Activated CD8-positive, alpha-beta T cell treated with anti-CD3 and anti-CD28 coated beads for 36 hours (primary cell): ENCODE measurements around the gene SF3B3. TPM values are rescaled to one million over a fixed set of nuclear protein-coding genes. Genes with fewer than 3 reads are reported as not detected.

Source experiments
- ATAC-seq: fragments of 200-7000 bp; cut with Tn5 transposase; one replicate; pipeline ENCODE4 v1.10.0; 2021; ENCODE audit warnings: mild to moderate bottlenecking, moderate library complexity
- CTCF ChIA-PET: fragments of 350-600 bp; sonication (Branson Sonifier 250); formaldehyde crosslinking; loops from one replicate; lab custom pipeline; 2021; ENCODE audit warnings: antibody characterized with exemption; lab: Charles Lee
- POLR2A ChIA-PET: fragments of 350-600 bp; sonication (Branson Sonifier 250); formaldehyde crosslinking; loops from one replicate; lab custom pipeline; 2021; ENCODE audit warnings: antibody characterized with exemption; lab: Charles Lee
- DNase-seq: peaks from one replicate; pipeline ENCODE4 v3.0.0-alpha.2; 2020
- H3K27ac Mint-ChIP-seq: one replicate; pipeline ENCODE4 v1.8.0; 2021; ENCODE audit warnings: mild to moderate bottlenecking, mixed read lengths
- H3K27me3 Mint-ChIP-seq: one replicate; pipeline ENCODE4 v1.8.0; 2021; ENCODE audit warnings: mixed read lengths
- H3K36me3 Mint-ChIP-seq: one replicate; pipeline ENCODE4 v1.8.0; 2021; ENCODE audit warnings: low read depth, mixed read lengths
- H3K4me1 Mint-ChIP-seq: one replicate; pipeline ENCODE4 v1.8.0; 2021; ENCODE audit warnings: low read depth, mixed read lengths
- H3K4me3 Mint-ChIP-seq: one replicate; pipeline ENCODE4 v1.8.0; 2021; ENCODE audit warnings: mild to moderate bottlenecking, moderate library complexity, mixed read lengths
- H3K9me3 Mint-ChIP-seq: one replicate; pipeline ENCODE4 v1.8.0; 2021; ENCODE audit warnings: mixed read lengths
- CTCF ChIP-seq: fragments of 200-600 bp; IDR thresholded peaks from one replicate; pipeline ENCODE4 v1.8.0; 2022; ENCODE audit warnings: antibody characterized with exemption, mild to moderate bottlenecking
- intact Hi-C: fragments of 100-400 bp; cut with micrococcal nuclease; formaldehyde crosslinking; loops from one replicate; pipeline ENCODE4 v1.10.0; 2022
- total RNA-seq, 2 experiments: library from RNA; stranded (reverse); gene quantifications; one replicate each; pipeline ENCODE4 v1.2.3, GENCODE V29; 2021

SF3B3 gene
- total RNA-seq, 2 experiments from 2014 or later, result 543 to 552 TPM

- H3K4me1 Mint-ChIP-seq, result no peaks in the 10 kb centered on the region
- H3K27ac Mint-ChIP-seq, result no peak overlapping the region
- H3K4me3 Mint-ChIP-seq, result no peak overlapping the region
- no peak for DNase-seq
- ATAC-seq, result no peak
- no peaks in the 10 kb centered on the region for H3K9me3 Mint-ChIP-seq
- no peaks in the 10 kb centered on the region for H3K27me3 Mint-ChIP-seq
- POLR2A ChIA-PET, result no interaction called here
- intact Hi-C loops, result no loop called here
- TF ChIP-seq CTCF, result no peak
- no peaks in the 10 kb centered on the region for H3K36me3 Mint-ChIP-seq
- CTCF ChIA-PET, result no interaction called here
Measured at GRCh38 chr16:70605283-70605657, 81.7 kb downstream of the SF3B3 start.

- ChIA-PET POLR2A (no interaction called here), CTCF (interaction anchor here (1.0 kb wide), 1 partner anchor 45 kb away, joined by 3 read pairs; no protein-coding TSS in a partner anchor)
- H3K27ac Mint-ChIP-seq, result no peak overlapping the region
- no peak overlapping the region for H3K4me3 Mint-ChIP-seq
- DNase-seq, result no peak
- ATAC-seq, result no peak
- H3K9me3 Mint-ChIP-seq, result no peaks in the 10 kb centered on the region
- H3K4me1 Mint-ChIP-seq, result no peaks in the 10 kb centered on the region
- no peaks in the 10 kb centered on the region for H3K36me3 Mint-ChIP-seq
- H3K27me3 Mint-ChIP-seq, result no peaks in the 10 kb centered on the region
- intact Hi-C loops, result no loop called here
- no peak for TF ChIP-seq CTCF
Measured at GRCh38 chr16:70608521-70608920, 84.9 kb downstream of the SF3B3 start.

DNA sequence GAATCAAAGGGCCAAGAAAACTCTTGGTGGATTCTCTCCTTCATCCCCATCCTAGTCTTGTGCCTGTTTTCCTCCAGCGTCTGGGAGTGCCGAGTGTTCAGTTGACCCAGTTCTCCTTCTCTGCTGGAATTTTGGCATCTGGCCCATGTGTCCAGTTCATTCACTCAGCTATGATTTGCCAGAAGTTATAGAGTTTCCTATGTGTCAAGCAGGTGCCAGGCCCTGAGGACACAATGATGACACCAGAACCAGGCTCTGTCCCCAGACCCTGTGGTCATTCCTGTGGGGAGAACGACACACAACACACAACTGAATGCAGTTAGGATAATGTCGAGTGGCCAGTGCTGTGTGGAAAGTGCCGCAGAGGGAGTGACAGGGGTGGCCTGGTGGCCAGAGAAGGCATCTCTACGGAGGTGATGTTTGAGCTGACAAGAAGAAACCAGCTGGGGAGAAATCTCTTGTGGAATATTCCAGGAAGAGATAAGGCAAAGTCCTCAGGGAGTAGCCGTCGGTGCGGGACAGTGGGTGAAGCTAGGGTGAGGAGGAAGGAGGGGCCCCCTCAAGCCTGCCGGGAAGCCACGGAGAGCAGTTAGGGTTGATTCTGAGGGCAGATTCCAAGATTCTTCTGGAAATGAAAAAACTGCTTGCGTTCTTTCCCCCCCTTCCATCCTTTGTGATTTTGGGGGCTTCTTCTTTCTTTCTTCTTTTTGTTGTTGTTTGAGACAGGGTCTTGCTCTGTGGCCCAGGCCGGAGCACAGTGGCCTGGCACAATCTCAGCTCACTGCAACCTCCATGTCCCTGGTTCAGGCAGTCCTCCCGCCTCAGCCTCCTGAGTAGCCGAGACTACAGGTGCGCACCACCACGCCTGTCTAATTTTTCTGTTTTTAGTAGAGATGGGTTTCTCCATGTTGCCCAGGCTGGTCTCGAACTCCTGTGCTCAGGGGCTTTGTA lies 86.9 kb downstream of the SF3B3 start:
- no peak for TF ChIP-seq CTCF

GRCh38 chr16:70611224-70611598 lies 87.6 kb downstream of the SF3B3 start:
- Mint-ChIP-seq H3K36me3 (no peaks in the 10 kb centered on the region), H3K9me3 (no peaks in the 10 kb centered on the region), H3K4me1 (no peaks in the 10 kb centered on the region), H3K27ac (no peak overlapping the region), H3K4me3 (no peak overlapping the region), H3K27me3 (no peaks in the 10 kb centered on the region)
- ATAC-seq, result no peak
- ChIA-PET POLR2A (no interaction called here), CTCF (no interaction called here)
- DNase-seq, result no peak
- TF ChIP-seq CTCF, result no peak
- intact Hi-C loops, result no loop called here

More for the DNA sequence above, 86.9 kb downstream of the SF3B3 start:
- no peaks in the 10 kb centered on the region for H3K4me1 Mint-ChIP-seq
- no peaks in the 10 kb centered on the region for H3K27me3 Mint-ChIP-seq
- DNase-seq (no peak), ATAC-seq (no peak)
- H3K36me3 Mint-ChIP-seq, result no peaks in the 10 kb centered on the region
- ChIA-PET POLR2A (no interaction called here), CTCF (interaction anchor here (1.2 kb wide), 1 partner anchor 43 kb away, joined by 3 read pairs; no protein-coding TSS in a partner anchor)
- intact Hi-C loops, result no loop called here
- H3K27ac Mint-ChIP-seq, result no peak overlapping the region
- H3K4me3 Mint-ChIP-seq, result no peak overlapping the region
- H3K9me3 Mint-ChIP-seq, result no peaks in the 10 kb centered on the region

GRCh38 chr16:70611785-70612303 lies 88.2 kb downstream of the SF3B3 start:
- Mint-ChIP-seq H3K27ac (no peak overlapping the region), H3K4me3 (no peak overlapping the region), H3K9me3 (no peaks in the 10 kb centered on the region), H3K27me3 (no peaks in the 10 kb centered on the region), H3K4me1 (no peaks in the 10 kb centered on the region), H3K36me3 (no peaks in the 10 kb centered on the region)
- DNase-seq (no peak), ATAC-seq (no peak)
- TF ChIP-seq CTCF, result no peak
- intact Hi-C loops, result no loop called here
- ChIA-PET CTCF (no interaction called here), POLR2A (interaction anchor here (0.6 to 0.8 kb wide), 2 partner anchors 32 to 33 kb away, joined by 3 read pairs; no protein-coding TSS in a partner anchor)
